Skeletal muscle satellite cell (primary cell): ENCODE measurements around the gene PEPD.
"Not testable (repeated sequence)": the region's sequence is repeated elsewhere in the genome, so short reads cannot be mapped to it uniquely, and the experiment has no call there.

Experiments
- H3K27me3 ChIP-seq: 2 replicates; pipeline ENCODE4 v1.7.0; 2013; ENCODE audit warnings: low read length; ENCODE audit not compliant: control insufficient read depth, insufficient read depth
- H3K36me3 ChIP-seq: 2 replicates; pipeline ENCODE4 v1.7.0; 2013; ENCODE audit warnings: mild to moderate bottlenecking, control low read depth, low read length; ENCODE audit not compliant: insufficient read depth
- H3K4me1 ChIP-seq: 2 replicates; pipeline ENCODE4 v1.7.0; 2013; ENCODE audit warnings: low read length; ENCODE audit not compliant: control insufficient read depth, insufficient read depth
- H3K4me2 ChIP-seq: 2 replicates; pipeline ENCODE4 v1.7.0; 2013; ENCODE audit warnings: mild to moderate bottlenecking, low read length
- H3K4me3 ChIP-seq: 2 replicates; pipeline ENCODE4 v1.7.0; 2013; ENCODE audit warnings: low read length
- H3K9ac ChIP-seq: 2 replicates; pipeline ENCODE4 v1.7.0; 2013; ENCODE audit warnings: mild to moderate bottlenecking, low read depth, low read length, moderate library complexity
- H3K9me3 ChIP-seq: replicated peaks from 2 replicates; pipeline ENCODE4 v1.7.0; 2013; ENCODE audit warnings: mild to moderate bottlenecking, control low read depth, low read length

Gene PEPD

DNA sequence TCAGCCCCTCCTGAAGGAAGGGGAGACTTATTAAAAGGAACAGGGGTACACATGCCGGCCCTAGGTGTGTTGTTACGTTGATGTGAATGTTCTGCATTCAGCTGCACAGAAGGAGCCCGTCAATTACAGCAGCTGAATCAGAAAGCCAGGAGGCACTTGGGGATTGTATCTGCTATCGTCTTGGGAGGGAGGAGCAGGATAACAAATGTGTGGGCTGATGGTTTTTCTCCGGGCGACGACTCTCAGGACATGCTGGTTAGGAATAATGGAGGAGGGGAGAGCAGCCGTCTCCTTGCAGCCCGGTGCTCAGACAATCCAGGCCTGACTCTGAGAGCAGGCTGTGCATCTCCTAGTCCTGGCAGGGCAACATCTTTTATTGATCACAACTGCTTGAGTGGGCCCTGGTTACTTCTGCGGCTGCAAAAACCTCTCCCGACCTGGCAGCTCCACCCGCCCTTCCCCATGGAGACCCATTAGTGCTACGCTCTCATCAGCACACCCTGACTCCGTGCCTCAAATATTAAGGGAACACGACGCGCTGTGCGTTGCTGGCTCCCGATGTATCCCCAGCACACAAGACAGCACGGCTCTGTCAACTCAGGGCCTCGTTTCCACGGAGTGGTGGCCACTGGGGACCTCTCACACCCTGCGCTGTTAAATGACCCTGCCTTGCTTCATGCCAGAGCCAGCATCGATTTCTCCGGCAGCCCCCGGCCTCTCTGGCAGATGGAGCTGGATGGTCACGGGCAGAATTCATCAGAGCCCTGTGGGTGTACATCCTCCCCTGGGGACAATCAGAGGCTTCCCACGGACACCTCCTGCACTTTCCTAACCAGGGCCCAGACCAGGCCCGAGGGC is 25.3 kb downstream of the PEPD start:
- no peaks in the 10 kb centered on the region for H3K9me3 ChIP-seq
- H3K27me3 ChIP-seq = no peaks in the 10 kb centered on the region
- H3K4me1 ChIP-seq = no peaks in the 10 kb centered on the region
- H3K4me2 ChIP-seq = no peak overlapping the region
- no peak overlapping the region for H3K4me3 ChIP-seq
- H3K36me3 ChIP-seq = peaks cover 11% of the 10 kb centered on the region
- no peak overlapping the region for H3K9ac ChIP-seq

DNA sequence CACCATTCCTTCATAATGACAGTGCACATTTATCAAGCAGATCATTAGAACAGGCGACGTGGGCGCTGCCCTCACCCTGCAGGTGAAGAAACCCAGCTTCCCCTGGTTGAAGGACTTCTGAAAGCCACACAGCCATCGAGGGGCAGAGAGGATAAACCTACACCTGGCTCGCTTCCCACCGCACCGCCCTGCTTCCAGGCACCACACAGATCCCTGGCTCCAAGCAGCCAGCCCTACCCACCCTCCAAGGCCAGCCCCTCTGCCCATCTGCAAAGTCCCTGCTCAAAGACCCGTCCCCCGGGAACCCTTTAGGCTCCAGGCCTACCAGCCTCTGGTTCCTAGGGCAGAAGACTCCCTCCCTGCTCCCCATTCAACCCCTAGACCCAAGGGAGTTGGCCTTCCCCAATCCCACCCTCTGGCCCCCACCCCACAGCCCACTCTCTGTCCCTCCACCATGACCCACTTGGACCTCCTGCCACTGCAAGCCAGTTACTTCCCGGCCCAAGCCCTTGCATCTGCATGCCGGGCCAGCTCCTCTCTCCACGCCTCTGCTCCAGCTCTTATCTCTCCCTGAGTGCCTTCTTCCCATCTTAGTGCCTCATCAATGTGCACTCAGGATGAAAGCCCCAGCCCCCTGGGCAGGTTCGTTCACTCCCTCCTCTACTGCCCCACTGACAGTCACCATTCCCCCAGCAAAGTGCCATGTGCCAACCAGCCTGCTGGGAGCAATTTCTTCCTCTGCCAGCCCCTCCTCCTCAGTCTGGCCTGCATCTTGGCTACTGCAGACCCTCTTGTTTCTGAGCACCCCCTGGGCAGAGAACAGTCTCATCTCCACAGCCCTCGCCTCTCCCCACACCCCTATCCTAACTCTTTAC is 28.0 kb downstream of the PEPD start:
- no peak overlapping the region for H3K9ac ChIP-seq
- no peaks in the 10 kb centered on the region for H3K9me3 ChIP-seq
- no peaks in the 10 kb centered on the region for H3K4me1 ChIP-seq
- H3K4me2 ChIP-seq = no peak overlapping the region
- H3K27me3 ChIP-seq = no peaks in the 10 kb centered on the region
- no peaks in the 10 kb centered on the region for H3K36me3 ChIP-seq
- H3K4me3 ChIP-seq = no peak overlapping the region

DNA sequence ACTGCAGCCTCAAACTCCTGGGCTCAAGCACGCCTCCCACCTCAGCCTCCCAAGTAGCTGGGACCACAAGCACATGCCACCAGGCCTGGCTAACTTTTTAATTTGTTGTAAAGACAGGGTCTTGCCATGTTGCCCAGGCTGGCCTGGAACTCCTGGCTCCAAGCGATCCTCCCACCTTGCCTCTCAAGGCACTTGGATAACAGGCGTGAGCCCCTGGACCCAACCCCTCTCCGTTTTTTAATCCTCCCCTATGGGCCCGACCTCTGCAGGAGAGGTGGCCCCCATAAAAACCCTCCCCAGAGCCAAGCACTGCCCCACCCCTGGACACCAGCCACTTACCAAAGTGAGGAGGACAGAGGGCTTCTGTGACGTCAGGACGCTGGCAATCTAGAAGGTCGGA is 28.6 kb downstream of the PEPD start:
- no peak overlapping the region for H3K9ac ChIP-seq

DNA sequence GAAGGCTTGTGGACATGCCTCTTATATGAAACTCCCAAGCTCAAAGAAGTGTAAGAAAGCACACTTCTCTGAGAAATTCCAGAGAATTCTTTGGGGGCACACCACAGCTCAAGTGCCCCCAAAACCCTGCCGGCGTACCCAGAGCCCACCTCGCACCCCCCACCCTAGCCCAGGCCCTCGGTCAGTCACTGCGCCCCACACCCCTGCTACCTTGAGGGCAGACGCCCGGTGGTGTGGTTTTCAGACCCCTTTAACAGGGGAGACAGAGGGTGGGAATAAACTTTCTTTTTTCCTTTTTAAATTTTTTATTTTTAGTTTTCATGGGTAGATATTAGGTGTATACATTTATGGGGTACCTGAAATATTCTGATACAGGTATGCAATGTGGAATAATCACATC is 29.5 kb downstream of the PEPD start:
- H3K4me1 ChIP-seq = no peaks in the 10 kb centered on the region
- no peak overlapping the region for H3K4me3 ChIP-seq
- H3K9ac ChIP-seq = no peak overlapping the region
- H3K36me3 ChIP-seq = no peaks in the 10 kb centered on the region
- no peaks in the 10 kb centered on the region for H3K9me3 ChIP-seq
- no peaks in the 10 kb centered on the region for H3K27me3 ChIP-seq
- H3K4me2 ChIP-seq = no peak overlapping the region

More for the DNA sequence above, 28.6 kb downstream of the PEPD start:
- Histone ChIP-seq H3K27me3 (no peaks in the 10 kb centered on the region), H3K4me1 (no peaks in the 10 kb centered on the region), H3K4me3 (no peak overlapping the region), H3K9me3 (no peaks in the 10 kb centered on the region), H3K4me2 (no peak overlapping the region), H3K36me3 (no peaks in the 10 kb centered on the region)

DNA sequence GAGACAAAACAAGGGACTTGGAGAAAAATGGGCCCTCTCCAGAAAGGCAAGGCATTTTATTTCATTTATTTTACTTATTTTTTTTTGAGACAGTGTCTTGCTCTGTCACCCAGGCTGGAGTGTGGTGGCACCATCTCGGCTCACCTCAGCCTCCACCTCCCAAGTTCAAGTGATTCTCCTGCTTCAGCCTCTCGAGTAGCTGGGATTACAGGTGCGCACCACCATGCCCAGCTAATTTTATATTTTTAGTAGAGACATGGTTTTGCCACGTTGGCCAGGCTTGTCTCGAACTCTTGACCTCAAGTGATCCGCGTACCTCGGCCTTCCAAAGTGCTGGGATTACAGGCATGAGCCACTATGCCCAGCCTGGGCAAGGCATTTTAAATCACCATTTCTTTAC is 31.0 kb downstream of the PEPD start:
- H3K36me3 ChIP-seq, H3K27me3 ChIP-seq, H3K9ac ChIP-seq, H3K4me1 ChIP-seq, H3K4me2 ChIP-seq, H3K9me3 ChIP-seq, H3K4me3 ChIP-seq: not testable (repeated sequence)

DNA sequence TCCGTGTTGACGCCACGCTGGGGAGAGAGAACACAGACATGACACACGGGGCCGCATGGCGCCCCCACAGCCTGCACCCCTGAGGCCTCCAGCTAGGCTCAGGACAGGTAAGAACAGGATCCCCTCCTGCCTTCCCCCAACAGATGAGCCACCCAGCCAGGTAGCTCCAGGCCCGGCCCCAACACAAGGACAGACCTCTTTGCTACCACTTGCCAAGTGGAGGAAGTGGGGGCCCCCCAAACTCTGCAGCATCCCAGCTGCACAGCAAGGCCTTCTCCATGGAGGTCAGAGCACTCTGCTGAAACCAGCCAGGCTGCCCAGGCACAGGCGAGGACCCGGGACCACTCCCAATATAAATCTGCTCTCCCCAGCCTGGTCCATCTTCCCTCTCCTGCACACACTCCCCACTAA is 31.5 kb downstream of the PEPD start:
- Histone ChIP-seq H3K9me3 (no peaks in the 10 kb centered on the region), H3K9ac (no peak overlapping the region), H3K4me2 (no peak overlapping the region), H3K27me3 (no peaks in the 10 kb centered on the region), H3K4me1 (no peaks in the 10 kb centered on the region), H3K4me3 (no peak overlapping the region), H3K36me3 (no peaks in the 10 kb centered on the region)

DNA sequence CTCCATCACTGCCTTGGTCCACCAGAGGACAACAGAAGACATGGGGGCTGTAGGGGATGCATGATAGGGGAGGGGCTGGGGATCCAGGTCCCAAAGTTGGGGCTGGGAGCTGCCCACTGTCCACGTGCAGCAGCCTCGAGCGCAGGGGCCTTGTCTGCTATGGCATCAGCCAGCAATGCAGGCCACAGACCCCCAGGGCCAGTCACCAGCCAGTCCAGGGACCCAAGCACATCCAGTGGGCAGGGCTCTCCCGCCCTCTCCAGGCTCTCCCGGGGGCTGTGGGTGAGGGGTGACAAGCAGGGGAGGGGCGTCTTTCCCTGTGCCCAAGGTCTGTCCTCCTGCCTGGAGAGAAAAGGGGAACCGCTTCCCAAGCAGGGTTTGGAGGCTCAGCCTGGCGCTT is 32.8 kb downstream of the PEPD start:
- no peak overlapping the region for H3K4me2 ChIP-seq
- no peaks in the 10 kb centered on the region for H3K27me3 ChIP-seq
- no peaks in the 10 kb centered on the region for H3K4me1 ChIP-seq
- no peaks in the 10 kb centered on the region for H3K9me3 ChIP-seq
- H3K9ac ChIP-seq = no peak overlapping the region
- no peak overlapping the region for H3K4me3 ChIP-seq
- H3K36me3 ChIP-seq = no peaks in the 10 kb centered on the region

DNA sequence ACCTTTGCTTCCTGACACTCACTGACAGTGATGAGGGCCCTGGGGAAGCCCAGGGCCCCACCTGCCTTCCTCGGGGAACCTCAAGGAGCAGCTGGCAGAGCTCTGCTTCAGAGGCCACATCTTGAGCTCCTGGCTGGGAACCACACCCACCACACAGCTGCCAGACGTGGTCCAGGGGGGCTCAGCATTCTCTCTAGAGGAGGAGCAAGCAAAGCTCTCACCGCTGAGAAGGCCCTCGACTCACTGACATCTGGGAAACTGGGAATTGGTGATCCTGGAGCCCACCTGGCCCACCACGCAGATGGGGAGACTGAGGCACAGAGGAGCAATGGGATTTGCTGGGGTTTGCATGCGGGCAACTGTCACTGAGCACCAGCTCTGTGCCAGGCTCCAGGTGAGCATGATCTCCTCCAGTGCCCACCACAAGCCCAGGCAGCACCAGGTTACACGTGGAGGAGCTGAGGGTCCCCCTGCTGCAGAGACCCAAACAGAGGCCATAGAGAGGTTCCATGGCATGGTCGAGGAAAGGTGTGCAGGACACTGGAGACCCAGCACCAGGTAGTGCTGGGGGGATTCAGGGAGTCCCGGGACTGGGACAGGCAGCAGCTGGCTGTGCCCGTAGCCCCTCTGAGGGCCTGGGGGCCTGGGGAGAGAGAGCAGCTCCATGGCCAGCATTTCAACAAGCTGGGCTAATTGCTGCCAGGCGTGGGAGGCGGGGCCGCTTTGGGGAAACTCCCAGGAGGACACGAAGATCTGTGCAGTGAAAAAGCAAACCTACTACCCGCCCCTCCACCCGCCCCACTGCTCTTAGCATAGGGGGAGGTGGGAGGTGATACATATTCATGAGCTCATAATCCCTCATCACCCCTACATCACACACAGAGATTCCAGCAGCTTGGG is 33.4 kb downstream of the PEPD start:
- Histone ChIP-seq H3K4me1 (no peaks in the 10 kb centered on the region), H3K27me3 (no peaks in the 10 kb centered on the region), H3K36me3 (no peaks in the 10 kb centered on the region)

DNA sequence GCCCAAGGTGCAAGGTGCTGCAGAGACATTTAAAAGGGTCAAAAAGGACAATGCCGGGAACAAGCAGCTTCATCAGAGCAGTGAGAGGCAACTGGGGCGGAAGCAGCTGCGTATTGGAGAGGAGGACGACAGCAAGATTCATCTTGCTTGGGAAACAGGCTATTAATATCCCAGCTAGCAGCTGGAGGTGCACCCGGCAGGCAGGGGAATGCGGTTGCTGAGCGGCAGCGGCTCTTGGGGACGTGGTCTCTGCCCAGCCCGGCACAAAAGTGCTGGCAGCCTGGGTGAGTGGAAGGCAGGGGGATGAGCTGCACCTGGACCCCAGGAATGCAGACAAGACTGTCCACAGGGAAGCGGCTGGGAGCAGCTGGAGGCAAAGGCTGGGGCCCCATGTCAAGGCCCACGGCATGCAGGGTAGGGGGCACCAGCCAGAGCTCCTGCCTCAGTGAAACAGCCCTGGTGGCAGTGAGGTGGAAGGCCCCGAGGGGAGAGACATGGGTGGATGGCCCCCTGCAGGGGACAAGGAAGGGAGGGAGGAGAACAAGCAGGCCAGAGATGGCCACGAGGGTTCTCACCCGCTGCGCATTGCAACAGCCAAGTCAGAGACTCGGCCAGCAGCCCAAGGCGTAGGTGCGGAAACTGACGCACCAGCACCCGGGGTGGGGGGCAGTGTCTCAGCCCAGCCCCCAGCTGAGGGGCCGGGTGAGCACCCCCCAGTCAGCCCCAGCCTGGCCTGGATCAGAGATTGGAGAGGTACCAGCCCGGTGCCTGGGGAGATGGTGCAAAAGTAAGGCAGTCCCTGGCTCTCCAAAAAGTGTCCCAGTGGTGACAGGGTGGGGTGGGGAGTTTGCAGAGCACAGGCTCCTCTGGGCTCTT is 34.4 kb downstream of the PEPD start:
- no peaks in the 10 kb centered on the region for H3K36me3 ChIP-seq
- no peaks in the 10 kb centered on the region for H3K9me3 ChIP-seq
- H3K4me2 ChIP-seq = no peak overlapping the region
- H3K4me1 ChIP-seq = no peaks in the 10 kb centered on the region
- H3K27me3 ChIP-seq = no peaks in the 10 kb centered on the region
- H3K4me3 ChIP-seq = no peak overlapping the region
- H3K9ac ChIP-seq = no peak overlapping the region

More for the DNA sequence above, 33.4 kb downstream of the PEPD start:
- Histone ChIP-seq H3K4me3 (no peak overlapping the region), H3K9me3 (no peaks in the 10 kb centered on the region), H3K4me2 (no peak overlapping the region), H3K9ac (no peak overlapping the region)

DNA sequence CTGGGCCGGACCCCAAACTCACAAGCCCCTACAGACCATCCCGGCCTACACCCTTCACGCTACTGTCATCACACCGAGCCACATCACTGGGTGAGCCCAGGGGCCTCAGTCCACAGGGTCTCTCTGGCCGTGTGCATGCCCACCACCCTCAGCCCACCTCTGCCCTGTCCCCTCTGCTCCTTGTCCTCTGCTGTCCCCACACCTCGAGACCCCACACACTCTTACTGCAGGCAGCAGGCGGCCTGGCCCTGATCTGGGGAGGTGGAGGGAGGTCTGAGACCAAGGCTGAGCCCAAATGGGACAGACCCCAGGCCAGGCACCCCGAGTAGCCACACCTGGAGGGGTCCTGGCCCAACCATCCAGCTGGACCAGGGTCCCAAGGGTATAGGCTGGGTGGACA is 35.2 kb downstream of the PEPD start:
- no peak overlapping the region for H3K9ac ChIP-seq
- H3K27me3 ChIP-seq = no peaks in the 10 kb centered on the region
- H3K36me3 ChIP-seq = no peaks in the 10 kb centered on the region
- H3K4me2 ChIP-seq = no peak overlapping the region
- H3K4me1 ChIP-seq = no peaks in the 10 kb centered on the region
- no peak overlapping the region for H3K4me3 ChIP-seq
- H3K9me3 ChIP-seq = no peaks in the 10 kb centered on the region
